Pancreas (tissue), 10 donors: ENCODE results near the gene NMT2. TPM values are rescaled to one million over a fixed set of nuclear protein-coding genes. Genes with fewer than 3 reads are reported as not detected.

Source experiments
- ATAC-seq, 4 donors: fragments of 200-7000 bp; cut with Tn5 transposase; one replicate each; pipeline versions ENCODE4 v1.8.0 to v1.9.1; 2020; ENCODE audit warnings: mild to moderate bottlenecking in 4 of 4, moderate library complexity in 4 of 4
- DNase-seq, 6 donors: peaks; one replicate each; pipeline ENCODE4 v3.0.0-alpha.2; 2020
- FAIRE-seq: peaks from 2 replicates; lab custom pipeline; 2012; peaks lifted over from hg19 to GRCh38; lab: Jason Lieb, UNC
- H3K27ac ChIP-seq, 4 donors: fragments of 200-600 bp; sonication (generic); 1 replicate in 3 of 4; 2 replicates in 1 of 4; pipeline versions ENCODE4 v1.5.0 to v1.8.0; 2020
- H3K27me3 ChIP-seq, 4 donors: fragments of 200-600 bp; one replicate each; pipeline ENCODE4 v1.8.0; 2021
- H3K36me3 ChIP-seq, 3 donors: fragments of 200-600 bp; sonication (generic) in 1 of 3; one replicate each; pipeline versions ENCODE4 v1.5.0 to v1.8.0; 2020 to 2021
- H3K4me1 ChIP-seq, 3 donors: fragments of 200-600 bp; one replicate each; pipeline ENCODE4 v1.8.0; 2021
- H3K4me3 ChIP-seq, 4 donors: fragments of 200-600 bp; sonication (generic) in 2 of 4; one replicate each; pipeline versions ENCODE4 v1.5.0 to v1.8.0; 2020 to 2021
- H3K9me3 ChIP-seq, 4 donors: fragments of 200-600 bp; one replicate each; pipeline ENCODE4 v1.8.0; 2021
- CTCF ChIP-seq, 4 donors: fragments of 200-600 bp; sonication (generic) in 3 of 4; IDR thresholded peaks; one replicate each; pipeline versions ENCODE4 v1.5.0 to v1.8.0; 2021; ENCODE audit warnings: antibody characterized with exemption in 4 of 4
- WGBS, 2 donors: extraction: QIAGEN DNeasy Blood & Tissue Kit; methylation state at CpG; one replicate each; pipeline ENCODE4 v1.1.7; 2013; 5-methylcytosine and 5-hydroxymethylcytosine counted together
- intact Hi-C, 3 donors: fragments of 100-400 bp; cut with DNase I; formaldehyde crosslinking; loops; one replicate each; pipeline versions ENCODE4 v1.11.1 to v1.14.2; 2022
- polyA plus RNA-seq, 2 donors: library from polyadenylated mRNA; stranded (reverse); fragments of 200-250 nt; gene quantifications; one replicate each; pipeline ENCODE4 v1.2.3, GENCODE V29; 2013
- total RNA-seq, 6 donors: library from RNA; stranded (reverse); fragmentation: NEBNext Ultra II Directional in 4 of 6; extraction: Animal tissue kit (Norgen Biotek cat#: 25700) in 4 of 6; gene quantifications; one replicate each; pipeline versions ENCODE4 v1.2.1 to v1.2.4, GENCODE V29; 2021 to 2023
- donor health status: healthy with polysubstance abuse.
- donor health status: DM: no; HTN: no; CAD: no; lungs with moderate emphysema.
- donor health status: DM: no; HTN: no; CAD: no.
- donor health status: control.
- donor health status: control.
- donor health status: Bipolar disorder and iron deficiency.
- donor health status: DM: yes; HTN: yes; CAD: no.
- donor health status: DM: no; HTN: no; CAD: no.
- donor health status: DM: no; HTN: no; CAD: no.
- donor health status: DM: yes; HTN: yes; CAD: no.

NMT2 gene
- total RNA-seq (10 to 100 TPM in 1 of 6 donors, 1 to 10 TPM in 5; 4.7 to 13.9 (median 7.3) TPM), polyA plus RNA-seq (1 to 10 TPM; 5.9 to 6.0 TPM)

- FAIRE-seq (no peak), DNase-seq (peak in 5 of 6 donors; percentile 84 to 96 (median 88)), ATAC-seq (peak; percentile 81 to 87 (median 86))
- no peak for TF ChIP-seq CTCF (IDR thresholded peaks at IDR 0.05)
- intact Hi-C loops: no loop called here
- Histone ChIP-seq H3K27me3 (no peaks in the 10 kb centered on the region), H3K27ac (peak within 1 kb of the TSS; percentile 65 to 85 (median 80)), H3K4me3 (peak within 1 kb of the TSS; percentile 63 to 96 (median 86)), H3K4me1 (peaks cover 0 to 28% (median 15%) of the 10 kb centered on the region in 3 donors), H3K9me3 (no peaks in the 10 kb centered on the region), H3K36me3 (no peaks in the 10 kb centered on the region)
- WGBS, 2 donors: 1% methylated on average over 26 to 67 of the region's 70 CpGs
These were observed at the start of gene NMT2 for GRCh38 chr10:15168291-15168785. TSS of gene NMT2 (minus strand) at chr10:15168693. CDS start at chr10:15168612, 81 bp downstream.

- DNase-seq (no peak), ATAC-seq (no peak), FAIRE-seq (no peak)
- WGBS, 2 donors: 96% methylated on average over 6 of the region's 6 CpGs
- intact Hi-C loops: loop anchor here in 1 of 3 donors (10.0 kb wide), 1 partner anchor 158 kb away; the partner anchor contains the start of gene FAM171A1
- TF ChIP-seq CTCF (IDR thresholded peaks at IDR 0.05): no peak
- Histone ChIP-seq H3K9me3 (no peaks in the 10 kb centered on the region), H3K4me3 (no peak overlapping the region), H3K4me1 (no peaks in the 10 kb centered on the region), H3K27me3 (no peaks in the 10 kb centered on the region), H3K27ac (no peak overlapping the region), H3K36me3 (peaks cover 0 to 30% (median 0%) of the 10 kb centered on the region in 3 donors)
These were observed 48.2 kb upstream of the NMT2 start for GRCh38 chr10:15216700-15217099.

- intact Hi-C loops: loop anchor here in 1 of 3 donors (10.0 kb wide), 1 partner anchor 161 kb away; the partner anchor contains the start of gene FAM171A1
- no peak for TF ChIP-seq CTCF (IDR thresholded peaks at IDR 0.05)
- DNase-seq: no peak
- no peaks in the 10 kb centered on the region for H3K4me1 ChIP-seq
- 91 to 94% methylated on average over 17 of the region's 17 CpGs for WGBS, 2 donors
- H3K27ac ChIP-seq: no peak overlapping the region
- FAIRE-seq: no peak
- H3K4me3 ChIP-seq: no peak overlapping the region
- peaks cover 0 to 23% (median 0%) of the 10 kb centered on the region in 3 donors for H3K36me3 ChIP-seq
- no peak for ATAC-seq
- H3K27me3 ChIP-seq: no peaks in the 10 kb centered on the region
- H3K9me3 ChIP-seq: no peaks in the 10 kb centered on the region
These were observed 45.7 kb upstream of the NMT2 start for GRCh38 chr10:15214237-15214636.

- Histone ChIP-seq H3K4me3 (no peak overlapping the region), H3K36me3 (peaks cover 0 to 16% (median 0%) of the 10 kb centered on the region in 3 donors), H3K27me3 (no peaks in the 10 kb centered on the region), H3K9me3 (no peaks in the 10 kb centered on the region), H3K27ac (no peak overlapping the region), H3K4me1 (no peaks in the 10 kb centered on the region)
- FAIRE-seq: no peak
- 95 to 96% methylated on average over 18 of the region's 18 CpGs for WGBS, 2 donors
- intact Hi-C loops: loop anchor here in 1 of 3 donors (10.0 kb wide), 1 partner anchor 161 kb away; the partner anchor contains the start of gene FAM171A1
- TF ChIP-seq CTCF (IDR thresholded peaks at IDR 0.05): no peak
- DNase-seq: no peak
- ATAC-seq: no peak
These were observed 45.0 kb upstream of the NMT2 start for GRCh38 chr10:15213461-15213861.

GRCh38 chr10:15211464-15211979 lies 43.0 kb upstream of the NMT2 start:
- ATAC-seq (peak in 1 of 4 donors; percentile 8), FAIRE-seq (no peak), DNase-seq (no peak)
- intact Hi-C loops: loop anchor here in 1 of 3 donors (10.0 kb wide), 1 partner anchor 163 kb away; the partner anchor contains the start of gene FAM171A1
- Histone ChIP-seq H3K27ac (no peak overlapping the region), H3K9me3 (no peaks in the 10 kb centered on the region), H3K36me3 (peaks cover 0 to 13% (median 0%) of the 10 kb centered on the region in 3 donors), H3K4me3 (no peak overlapping the region), H3K4me1 (no peaks in the 10 kb centered on the region), H3K27me3 (no peaks in the 10 kb centered on the region)
- TF ChIP-seq CTCF (IDR thresholded peaks at IDR 0.05): no peak
- 89% methylated on average over 6 of the region's 6 CpGs for WGBS, 2 donors
